Brain microvascular endothelial cell (primary cell): Measurements from ENCODE around the gene TANGO6.
A peak's percentile ranks its signal among the peaks of the same experiment; 100 is the strongest.

Experiments
- DNase-seq: peaks from one replicate; pipeline ENCODE4 v3.0.0-alpha.2; 2020
- H3K27ac ChIP-seq: fragments of 250-450 bp; sonication (Bioruptor Pico); 2 replicates; pipeline ENCODE4 v1.5.1; 2020; ENCODE audit warnings: mild to moderate bottlenecking, moderate library complexity
- H3K27me3 ChIP-seq: fragments of 250-450 bp; sonication (Bioruptor Pico); replicated peaks from 2 replicates; pipeline ENCODE4 v1.5.1; 2020; ENCODE audit warnings: mild to moderate bottlenecking
- H3K36me3 ChIP-seq: fragments of 250-450 bp; sonication (Bioruptor Pico); replicated peaks from 2 replicates; pipeline ENCODE4 v1.5.1; 2020; ENCODE audit warnings: mild to moderate bottlenecking
- H3K4me3 ChIP-seq: 2 replicates; pipeline ENCODE4 v1.5.1; 2011; ENCODE audit warnings: low read depth, mild to moderate bottlenecking, control low read depth, low read length, moderate library complexity
- in situ Hi-C: cut with HindIII; loops from 2 replicates; pipeline ENCODE4 v1.10.0; 2017; ENCODE audit warnings: low sequenced_read_pairs, low pct_ligation_motif_present
- TF ChIP-seq, protein P1 (sequence below): IDR thresholded peaks from 2 replicates; pipeline ENCODE4 v1.5.1; 2011; ENCODE audit warnings: low read depth, mild to moderate bottlenecking, moderate library complexity, low read length, control low read depth, inconsistent platforms; ENCODE audit errors: missing control alignments

The TANGO6 gene

DNA sequence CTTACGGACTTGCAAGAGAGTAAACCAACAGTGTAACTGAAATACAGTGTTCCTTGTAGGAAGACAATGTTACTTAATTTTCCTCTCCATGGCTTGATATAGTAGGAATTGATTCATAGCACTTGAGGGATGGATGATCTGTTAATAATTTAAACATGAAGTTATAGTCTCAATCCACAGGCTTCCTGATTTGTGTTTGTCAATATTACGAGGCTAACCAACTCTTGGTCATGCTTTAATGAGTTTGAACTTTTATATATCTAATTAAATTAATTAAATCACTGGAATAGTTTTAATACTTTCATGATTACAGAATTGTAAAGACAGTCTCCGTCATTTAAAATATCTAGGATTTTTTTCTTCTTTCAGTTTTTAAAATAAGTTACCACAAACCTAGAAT lies 150.1 kb downstream of the TANGO6 start:
- H3K27ac ChIP-seq = peak overlapping the region; percentile 79
- in situ Hi-C loops = no loop called here
- H3K27me3 ChIP-seq = no peaks in the 10 kb centered on the region
- H3K36me3 ChIP-seq = no peaks in the 10 kb centered on the region
- DNase-seq = no peak
- TF ChIP-seq, protein P1, sequence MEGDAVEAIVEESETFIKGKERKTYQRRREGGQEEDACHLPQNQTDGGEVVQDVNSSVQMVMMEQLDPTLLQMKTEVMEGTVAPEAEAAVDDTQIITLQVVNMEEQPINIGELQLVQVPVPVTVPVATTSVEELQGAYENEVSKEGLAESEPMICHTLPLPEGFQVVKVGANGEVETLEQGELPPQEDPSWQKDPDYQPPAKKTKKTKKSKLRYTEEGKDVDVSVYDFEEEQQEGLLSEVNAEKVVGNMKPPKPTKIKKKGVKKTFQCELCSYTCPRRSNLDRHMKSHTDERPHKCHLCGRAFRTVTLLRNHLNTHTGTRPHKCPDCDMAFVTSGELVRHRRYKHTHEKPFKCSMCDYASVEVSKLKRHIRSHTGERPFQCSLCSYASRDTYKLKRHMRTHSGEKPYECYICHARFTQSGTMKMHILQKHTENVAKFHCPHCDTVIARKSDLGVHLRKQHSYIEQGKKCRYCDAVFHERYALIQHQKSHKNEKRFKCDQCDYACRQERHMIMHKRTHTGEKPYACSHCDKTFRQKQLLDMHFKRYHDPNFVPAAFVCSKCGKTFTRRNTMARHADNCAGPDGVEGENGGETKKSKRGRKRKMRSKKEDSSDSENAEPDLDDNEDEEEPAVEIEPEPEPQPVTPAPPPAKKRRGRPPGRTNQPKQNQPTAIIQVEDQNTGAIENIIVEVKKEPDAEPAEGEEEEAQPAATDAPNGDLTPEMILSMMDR = no peak
- H3K4me3 ChIP-seq = no peak overlapping the region

GRCh38 chr16:68993885-68994284 lies 150.6 kb downstream of the TANGO6 start:
- in situ Hi-C loops = no loop called here
- Histone ChIP-seq H3K4me3 (no peak overlapping the region), H3K36me3 (no peaks in the 10 kb centered on the region), H3K27ac (peak overlapping the region; percentile 79), H3K27me3 (no peaks in the 10 kb centered on the region)
- TF ChIP-seq, protein P1 = no peak
- peak; percentile 54 for DNase-seq

GRCh38 chr16:68994324-68994723 lies 151.0 kb downstream of the TANGO6 start:
- no peak overlapping the region for H3K4me3 ChIP-seq
- in situ Hi-C loops = no loop called here

DNA sequence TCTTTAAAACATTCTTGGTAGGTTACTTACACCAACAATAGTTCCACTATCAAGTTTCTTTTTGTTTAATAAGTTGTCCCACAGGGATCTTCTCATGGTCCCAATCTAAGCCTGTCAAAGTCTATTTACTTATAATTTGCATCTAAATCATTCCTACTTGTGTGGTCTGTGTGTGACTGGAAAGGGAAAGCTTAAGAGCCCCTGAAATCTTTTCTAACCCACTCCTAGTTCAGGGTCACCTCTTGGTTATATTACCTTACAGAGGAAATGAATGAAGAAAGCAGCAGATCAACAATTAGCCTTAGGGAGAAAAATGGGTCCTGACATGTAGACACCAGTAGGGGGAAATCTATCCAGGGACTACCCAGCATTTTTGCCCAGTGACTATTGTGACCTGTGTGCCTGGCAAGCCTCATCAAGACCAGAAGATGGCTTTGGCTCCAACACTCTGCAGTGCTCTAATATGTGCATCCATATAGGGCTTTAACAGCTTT lies 151.7 kb downstream of the TANGO6 start:
- in situ Hi-C loops = no loop called here
- Histone ChIP-seq H3K27ac (peak overlapping the region; percentile 79), H3K4me3 (no peak overlapping the region), H3K27me3 (no peaks in the 10 kb centered on the region), H3K36me3 (no peaks in the 10 kb centered on the region)
- TF ChIP-seq, protein P1 = peak; percentile 55
- peak; percentile 69 for DNase-seq

More at GRCh38 chr16:68994324-68994723, 151.0 kb downstream of the TANGO6 start:
- H3K27ac ChIP-seq = peak overlapping the region; percentile 79
- H3K27me3 ChIP-seq = no peaks in the 10 kb centered on the region
- DNase-seq = no peak
- TF ChIP-seq, protein P1 = no peak
- no peaks in the 10 kb centered on the region for H3K36me3 ChIP-seq

- TF ChIP-seq, protein P1 = no peak
- Histone ChIP-seq H3K27ac (no peak overlapping the region), H3K27me3 (no peaks in the 10 kb centered on the region), H3K36me3 (no peaks in the 10 kb centered on the region), H3K4me3 (no peak overlapping the region)
- in situ Hi-C loops = no loop called here
- no peak for DNase-seq
Observed at GRCh38 chr16:68997564-68997963, 154.2 kb downstream of the TANGO6 start.

GRCh38 chr16:68999114-68999513 lies 155.8 kb downstream of the TANGO6 start:
- TF ChIP-seq, protein P1 = no peak
- Histone ChIP-seq H3K36me3 (no peaks in the 10 kb centered on the region), H3K27me3 (no peaks in the 10 kb centered on the region), H3K4me3 (no peak overlapping the region), H3K27ac (no peak overlapping the region)
- in situ Hi-C loops = no loop called here
- DNase-seq = no peak
